HepG2 (cell line): ENCODE measurements around the gene DTNB. TPM values are rescaled to one million over a fixed set of nuclear protein-coding genes. Genes with fewer than 3 reads are reported as not detected.

Experiments
- ATAC-seq: fragments of 200-7000 bp; cut with Tn5 transposase; 3 replicates; pipeline ENCODE4 v1.9.1; 2020; ENCODE audit warnings: mild to moderate bottlenecking, moderate library complexity
- BruUV-seq: library from RNA; stranded (reverse); fragments of 400-500 nt; replicated peaks from 2 replicates; lab custom pipeline; 2021; lab: Mats Ljungman, UMichigan
- CTCF ChIA-PET: fragments of 300-600 bp; formaldehyde crosslinking; extraction: SDS; loops from one replicate; lab custom pipeline; 2021; ENCODE audit warnings: low total read pairs, inconsistent platforms, low intra/inter-chr PET ratio; lab: Yijun Ruan, JAX
- POLR2A ChIA-PET: fragments of 350-600 bp; sonication (Branson Sonifier 250); formaldehyde crosslinking; loops from one replicate; lab custom pipeline; 2020; ENCODE audit warnings: antibody characterized with exemption, inconsistent platforms; lab: Yijun Ruan, JAX
- DNase-seq: peaks from one replicate; pipeline ENCODE4 v3.0.0-alpha.2; 2015; ENCODE audit warnings: low spot score
- FAIRE-seq: peaks from 3 replicates; lab custom pipeline; 2011; peaks lifted over from hg19 to GRCh38; lab: Jason Lieb, UNC
- H2AFZ ChIP-seq: one replicate; pipeline ENCODE4 v1.6.1; 2011; ENCODE audit warnings: low read length, inconsistent platforms
- H3K27ac ChIP-seq: fragments of 300-600 bp; 3 replicates; pipeline ENCODE4 v1.8.0; 2011; ENCODE audit warnings: mixed run types, mild to moderate bottlenecking, mixed read lengths, low read length, inconsistent platforms; ENCODE audit not compliant: insufficient read depth; ENCODE audit errors: extremely low read length
- H3K27me3 ChIP-seq, 2 experiments: fragments of 200-600 bp in 1 of 2; 2 replicates in 1 of 2; 3 replicates in 1 of 2; pipeline versions ENCODE4 v1.6.0 to v1.8.0; 2011; ENCODE audit warnings: low read length in 2 of 2, mild to moderate bottlenecking in 2 of 2, moderate library complexity in 2 of 2, inconsistent platforms in 1 of 2; ENCODE audit not compliant: insufficient read depth in 2 of 2, control insufficient read depth in 1 of 2
- H3K36me3 ChIP-seq, 2 experiments: fragments of 200-600 bp in 1 of 2; replicated peaks in 1 of 2; 2 replicates in 1 of 2; 3 replicates in 1 of 2; pipeline versions ENCODE4 v1.5.1 to v1.8.0; 2011; ENCODE audit warnings: low read length in 2 of 2, inconsistent platforms in 1 of 2; ENCODE audit not compliant: insufficient read depth in 2 of 2, control insufficient read depth in 1 of 2
- H3K4me1 ChIP-seq: 2 replicates; pipeline ENCODE4 v1.5.1; 2012; ENCODE audit warnings: low read length, inconsistent platforms; ENCODE audit not compliant: insufficient read depth
- H3K4me2 ChIP-seq: 2 replicates; pipeline ENCODE4 v1.6.0; 2011; ENCODE audit warnings: low read depth, low read length, inconsistent platforms
- H3K4me3 ChIP-seq, 3 experiments: fragments of 200-600 bp in 1 of 3; sonication (generic), shearing (Covaris generic) in 1 of 3; replicated peaks in 1 of 3; 2 replicates each; pipeline ENCODE4 v1.5.1; 2011 to 2016; ENCODE audit warnings: low read length in 3 of 3, inconsistent platforms in 2 of 3, low read depth in 2 of 3, mild to moderate bottlenecking in 2 of 3, control low read depth in 1 of 3, mixed read lengths in 1 of 3; ENCODE audit not compliant: insufficient read depth in 1 of 3
- H3K79me2 ChIP-seq: one replicate; pipeline ENCODE4 v1.6.1; 2011; ENCODE audit warnings: low read length, inconsistent platforms; ENCODE audit not compliant: insufficient read depth
- H3K9ac ChIP-seq: 2 replicates; pipeline ENCODE4 v1.6.0; 2011; ENCODE audit warnings: mild to moderate bottlenecking, low read depth, low read length, inconsistent platforms; ENCODE audit not compliant: insufficient read depth
- H3K9me3 ChIP-seq: 2 replicates; pipeline ENCODE4 v1.5.1; 2012; ENCODE audit warnings: mild to moderate bottlenecking, low read length
- H4K20me1 ChIP-seq: 2 replicates; pipeline ENCODE4 v1.6.0; 2011; ENCODE audit warnings: inconsistent platforms, mild to moderate bottlenecking, low read length, moderate library complexity; ENCODE audit not compliant: insufficient read depth
- PHF21A ChIP-seq: sonication (generic); formaldehyde crosslinking; IDR thresholded peaks from 2 replicates; pipeline ENCODE4 v1.5.0; 2020; ENCODE audit warnings: mild to moderate bottlenecking, missing genetic modification reagents
- ZNF333 ChIP-seq: sonication (generic); formaldehyde crosslinking; IDR thresholded peaks from 2 replicates; pipeline ENCODE4 v1.4.0; 2020; ENCODE audit warnings: mild to moderate bottlenecking, missing genetic modification reagents, borderline replicate concordance
- WGBS: methylation state at CpG from one replicate; pipeline ENCODE4 v1.1.6; 2017; ENCODE audit warnings: low lambda C conversion rate; 5-methylcytosine and 5-hydroxymethylcytosine counted together
- in situ Hi-C: cut with HindIII; loops from 2 replicates; pipeline ENCODE4 v1.10.0; 2017; ENCODE audit warnings: low pct_unique_long_range_greater_than_20kb; ENCODE audit not compliant: extremely low pct_ligation_motif_present
- intact Hi-C: fragments of 100-400 bp; cut with micrococcal nuclease; formaldehyde crosslinking; loops from one replicate; pipeline ENCODE4 v1.10.0; 2022; ENCODE audit not compliant: unreplicated experiment
- polyA plus RNA-seq, 8 experiments: library from polyadenylated mRNA; depleted of rRNA in 3 of 8; stranded (reverse) in 7 of 8; unstranded in 1 of 8; fragments of >200 nt; fragmentation: Illumina TruSeq in 4 of 8; extraction: Trizol in 4 of 8; gene quantifications; 2 replicates each; pipeline versions ENCODE4 v1.2.1 to v1.2.3, GENCODE V29; 2011 to 2016; ENCODE audit warnings: low read depth in 4 of 8, missing spikeins in 1 of 8, mixed read lengths in 1 of 8; ENCODE audit not compliant: insufficient read depth in 1 of 8
- total RNA-seq, 5 experiments: library from RNA; depleted of rRNA; stranded (reverse); fragments of >200 nt; fragmentation: Illumina TruSeq; extraction: Trizol; gene quantifications; 2 replicates each; pipeline ENCODE4 v1.2.3, GENCODE V29; 2016; ENCODE audit warnings: low read depth in 1 of 5
- TF ChIP-seq, protein P1 (sequence below): sonication (generic); formaldehyde crosslinking; IDR thresholded peaks from one replicate; pipeline ENCODE4 v1.5.1; 2020; ENCODE audit warnings: mild to moderate bottlenecking, missing genetic modification reagents; ENCODE audit errors: not compliant biosample characterization
- TF ChIP-seq, protein P2 (sequence below): sonication (generic); formaldehyde crosslinking; IDR thresholded peaks from 2 replicates; pipeline ENCODE4 v1.4.0; 2020; ENCODE audit warnings: mild to moderate bottlenecking, missing genetic modification reagents
- TF ChIP-seq, protein P3 (sequence below): sonication (generic); formaldehyde crosslinking; conservative IDR thresholded peaks from 2 replicates; pipeline ENCODE4 v1.4.0; 2020; ENCODE audit warnings: missing genetic modification reagents

Gene DTNB
- total and polyA plus RNA-seq, 2 of the 13 experiments (the other 11 are each of a cell fraction or from before 2014, with no cell fraction given) = 14.4 to 23.9 TPM

DNA sequence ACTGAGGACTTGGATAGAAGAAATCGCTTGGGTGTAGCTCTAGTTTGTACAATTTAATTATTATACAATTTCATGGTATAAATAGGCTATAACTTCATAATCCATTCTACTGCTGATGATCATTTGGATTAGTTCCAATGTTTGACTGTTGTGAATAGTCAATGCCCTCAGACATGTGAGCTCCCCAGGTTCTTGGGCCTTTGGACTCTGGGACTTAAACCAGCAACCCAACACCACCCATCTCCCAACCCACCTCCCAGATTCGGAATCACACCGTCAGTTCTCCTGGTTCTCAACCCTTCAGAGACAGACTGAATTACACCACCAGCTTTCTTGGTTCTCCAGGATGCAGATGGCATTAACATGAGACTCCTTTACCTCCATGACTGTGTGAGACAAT, 247.1 kb downstream of the DTNB start:
- ATAC-seq (no peak), DNase-seq (no peak), FAIRE-seq (no peak)
- no peaks in the 10 kb centered on the region for H3K27me3 ChIP-seq
- in situ Hi-C loops = no loop called here
- TF ChIP-seq, protein P1, sequence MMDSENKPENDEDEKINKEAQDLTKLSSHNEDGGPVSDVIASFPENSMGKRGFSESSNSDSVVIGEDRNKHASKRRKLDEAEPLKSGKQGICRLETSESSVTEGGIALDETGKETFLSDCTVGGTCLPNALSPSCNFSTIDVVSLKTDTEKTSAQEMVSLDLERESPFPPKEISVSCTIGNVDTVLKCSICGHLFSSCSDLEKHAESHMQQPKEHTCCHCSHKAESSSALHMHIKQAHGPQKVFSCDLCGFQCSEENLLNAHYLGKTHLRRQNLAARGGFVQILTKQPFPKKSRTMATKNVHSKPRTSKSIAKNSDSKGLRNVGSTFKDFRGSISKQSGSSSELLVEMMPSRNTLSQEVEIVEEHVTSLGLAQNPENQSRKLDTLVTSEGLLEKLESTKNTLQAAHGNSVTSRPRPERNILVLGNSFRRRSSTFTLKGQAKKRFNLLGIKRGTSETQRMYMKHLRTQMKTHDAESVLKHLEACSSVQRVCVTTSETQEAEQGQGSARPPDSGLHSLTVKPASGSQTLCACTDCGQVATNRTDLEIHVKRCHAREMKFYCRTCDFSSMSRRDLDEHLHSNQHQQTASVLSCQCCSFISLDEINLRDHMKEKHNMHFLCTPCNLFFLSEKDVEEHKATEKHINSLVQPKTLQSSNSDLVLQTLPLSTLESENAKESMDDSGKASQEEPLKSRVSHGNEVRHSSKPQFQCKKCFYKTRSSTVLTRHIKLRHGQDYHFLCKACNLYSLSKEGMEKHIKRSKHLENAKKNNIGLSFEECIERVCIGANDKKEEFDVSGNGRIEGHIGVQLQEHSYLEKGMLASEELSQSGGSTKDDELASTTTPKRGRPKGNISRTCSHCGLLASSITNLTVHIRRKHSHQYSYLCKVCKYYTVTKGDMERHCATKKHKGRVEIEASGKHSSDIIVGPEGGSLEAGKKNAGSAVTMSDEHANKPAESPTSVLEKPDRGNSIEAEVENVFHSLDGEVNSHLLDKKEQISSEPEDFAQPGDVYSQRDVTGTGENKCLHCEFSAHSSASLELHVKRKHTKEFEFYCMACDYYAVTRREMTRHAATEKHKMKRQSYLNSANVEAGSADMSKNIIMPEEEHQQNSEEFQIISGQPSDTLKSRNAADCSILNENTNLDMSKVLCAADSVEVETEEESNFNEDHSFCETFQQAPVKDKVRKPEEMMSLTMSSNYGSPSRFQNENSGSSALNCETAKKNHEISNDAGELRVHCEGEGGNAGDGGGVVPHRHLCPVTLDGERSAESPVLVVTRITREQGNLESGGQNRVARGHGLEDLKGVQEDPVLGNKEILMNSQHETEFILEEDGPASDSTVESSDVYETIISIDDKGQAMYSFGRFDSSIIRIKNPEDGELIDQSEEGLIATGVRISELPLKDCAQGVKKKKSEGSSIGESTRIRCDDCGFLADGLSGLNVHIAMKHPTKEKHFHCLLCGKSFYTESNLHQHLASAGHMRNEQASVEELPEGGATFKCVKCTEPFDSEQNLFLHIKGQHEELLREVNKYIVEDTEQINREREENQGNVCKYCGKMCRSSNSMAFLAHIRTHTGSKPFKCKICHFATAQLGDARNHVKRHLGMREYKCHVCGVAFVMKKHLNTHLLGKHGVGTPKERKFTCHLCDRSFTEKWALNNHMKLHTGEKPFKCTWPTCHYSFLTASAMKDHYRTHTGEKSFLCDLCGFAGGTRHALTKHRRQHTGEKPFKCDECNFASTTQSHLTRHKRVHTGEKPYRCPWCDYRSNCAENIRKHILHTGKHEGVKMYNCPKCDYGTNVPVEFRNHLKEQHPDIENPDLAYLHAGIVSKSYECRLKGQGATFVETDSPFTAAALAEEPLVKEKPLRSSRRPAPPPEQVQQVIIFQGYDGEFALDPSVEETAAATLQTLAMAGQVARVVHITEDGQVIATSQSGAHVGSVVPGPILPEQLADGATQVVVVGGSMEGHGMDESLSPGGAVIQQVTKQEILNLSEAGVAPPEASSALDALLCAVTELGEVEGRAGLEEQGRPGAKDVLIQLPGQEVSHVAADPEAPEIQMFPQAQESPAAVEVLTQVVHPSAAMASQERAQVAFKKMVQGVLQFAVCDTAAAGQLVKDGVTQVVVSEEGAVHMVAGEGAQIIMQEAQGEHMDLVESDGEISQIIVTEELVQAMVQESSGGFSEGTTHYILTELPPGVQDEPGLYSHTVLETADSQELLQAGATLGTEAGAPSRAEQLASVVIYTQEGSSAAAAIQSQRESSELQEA = no peak
- TF ChIP-seq, protein P2, sequence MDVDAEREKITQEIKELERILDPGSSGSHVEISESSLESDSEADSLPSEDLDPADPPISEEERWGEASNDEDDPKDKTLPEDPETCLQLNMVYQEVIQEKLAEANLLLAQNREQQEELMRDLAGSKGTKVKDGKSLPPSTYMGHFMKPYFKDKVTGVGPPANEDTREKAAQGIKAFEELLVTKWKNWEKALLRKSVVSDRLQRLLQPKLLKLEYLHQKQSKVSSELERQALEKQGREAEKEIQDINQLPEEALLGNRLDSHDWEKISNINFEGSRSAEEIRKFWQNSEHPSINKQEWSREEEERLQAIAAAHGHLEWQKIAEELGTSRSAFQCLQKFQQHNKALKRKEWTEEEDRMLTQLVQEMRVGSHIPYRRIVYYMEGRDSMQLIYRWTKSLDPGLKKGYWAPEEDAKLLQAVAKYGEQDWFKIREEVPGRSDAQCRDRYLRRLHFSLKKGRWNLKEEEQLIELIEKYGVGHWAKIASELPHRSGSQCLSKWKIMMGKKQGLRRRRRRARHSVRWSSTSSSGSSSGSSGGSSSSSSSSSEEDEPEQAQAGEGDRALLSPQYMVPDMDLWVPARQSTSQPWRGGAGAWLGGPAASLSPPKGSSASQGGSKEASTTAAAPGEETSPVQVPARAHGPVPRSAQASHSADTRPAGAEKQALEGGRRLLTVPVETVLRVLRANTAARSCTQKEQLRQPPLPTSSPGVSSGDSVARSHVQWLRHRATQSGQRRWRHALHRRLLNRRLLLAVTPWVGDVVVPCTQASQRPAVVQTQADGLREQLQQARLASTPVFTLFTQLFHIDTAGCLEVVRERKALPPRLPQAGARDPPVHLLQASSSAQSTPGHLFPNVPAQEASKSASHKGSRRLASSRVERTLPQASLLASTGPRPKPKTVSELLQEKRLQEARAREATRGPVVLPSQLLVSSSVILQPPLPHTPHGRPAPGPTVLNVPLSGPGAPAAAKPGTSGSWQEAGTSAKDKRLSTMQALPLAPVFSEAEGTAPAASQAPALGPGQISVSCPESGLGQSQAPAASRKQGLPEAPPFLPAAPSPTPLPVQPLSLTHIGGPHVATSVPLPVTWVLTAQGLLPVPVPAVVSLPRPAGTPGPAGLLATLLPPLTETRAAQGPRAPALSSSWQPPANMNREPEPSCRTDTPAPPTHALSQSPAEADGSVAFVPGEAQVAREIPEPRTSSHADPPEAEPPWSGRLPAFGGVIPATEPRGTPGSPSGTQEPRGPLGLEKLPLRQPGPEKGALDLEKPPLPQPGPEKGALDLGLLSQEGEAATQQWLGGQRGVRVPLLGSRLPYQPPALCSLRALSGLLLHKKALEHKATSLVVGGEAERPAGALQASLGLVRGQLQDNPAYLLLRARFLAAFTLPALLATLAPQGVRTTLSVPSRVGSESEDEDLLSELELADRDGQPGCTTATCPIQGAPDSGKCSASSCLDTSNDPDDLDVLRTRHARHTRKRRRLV = no peak
- TF ChIP-seq PHF21A (no peak), ZNF333 (CRISPR knock-in tag) (no peak)
- TF ChIP-seq, protein P3, sequence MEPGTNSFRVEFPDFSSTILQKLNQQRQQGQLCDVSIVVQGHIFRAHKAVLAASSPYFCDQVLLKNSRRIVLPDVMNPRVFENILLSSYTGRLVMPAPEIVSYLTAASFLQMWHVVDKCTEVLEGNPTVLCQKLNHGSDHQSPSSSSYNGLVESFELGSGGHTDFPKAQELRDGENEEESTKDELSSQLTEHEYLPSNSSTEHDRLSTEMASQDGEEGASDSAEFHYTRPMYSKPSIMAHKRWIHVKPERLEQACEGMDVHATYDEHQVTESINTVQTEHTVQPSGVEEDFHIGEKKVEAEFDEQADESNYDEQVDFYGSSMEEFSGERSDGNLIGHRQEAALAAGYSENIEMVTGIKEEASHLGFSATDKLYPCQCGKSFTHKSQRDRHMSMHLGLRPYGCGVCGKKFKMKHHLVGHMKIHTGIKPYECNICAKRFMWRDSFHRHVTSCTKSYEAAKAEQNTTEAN (CRISPR knock-in tag) = no peak
- H3K4me2 ChIP-seq = no peak overlapping the region
- no peaks in the 10 kb centered on the region for H3K9me3 ChIP-seq
- H3K36me3 ChIP-seq = no peaks in the 10 kb centered on the region
- ChIA-PET CTCF (no interaction called here), POLR2A (no interaction called here)
- no peaks in the 10 kb centered on the region for H4K20me1 ChIP-seq
- H3K4me3 ChIP-seq = no peak overlapping the region
- WGBS = 94% methylated on average over 3 of the region's 3 CpGs
- no peak overlapping the region for H3K27ac ChIP-seq
- no TSS peak for BruUV-seq
- peaks cover 10% of the 10 kb centered on the region for H3K4me1 ChIP-seq
- H2AFZ ChIP-seq = no peak overlapping the region
- H3K79me2 ChIP-seq = no peaks in the 10 kb centered on the region
- intact Hi-C loops = no loop called here
- no peak overlapping the region for H3K9ac ChIP-seq
